T-helper 17 cell (primary cell): Measurements from ENCODE around the gene TOMT. TPM values are rescaled to one million over a fixed set of nuclear protein-coding genes. Genes with fewer than 3 reads are reported as not detected.
"Not testable (repeated sequence)": the region's sequence is repeated elsewhere in the genome, so short reads cannot be mapped to it uniquely, and the experiment has no call there.

Experiments
- ATAC-seq: fragments of 150-1000 bp; cut with Tn5 transposase; 2 replicates; pipeline ENCODE4 v1.10.0; 2021; ENCODE audit warnings: mild to moderate bottlenecking, moderate library complexity
- DNase-seq, 3 donors: peaks; one replicate each; pipeline versions ENCODE4 v3.0.0 to v3.0.0-alpha.2; 2020 to 2021
- H3K9me3 ChIP-seq: one replicate; pipeline ENCODE4 v1.7.0; 2013; ENCODE audit warnings: low read length, mild to moderate bottlenecking; ENCODE audit not compliant: control insufficient read depth, poor library complexity, severe bottlenecking
- H3K27ac Mint-ChIP-seq: one replicate; pipeline ENCODE4 v1.8.0; 2022; ENCODE audit warnings: mild to moderate bottlenecking, moderate library complexity, mixed read lengths
- H3K27me3 Mint-ChIP-seq: one replicate; pipeline ENCODE4 v1.8.0; 2022; ENCODE audit warnings: mixed read lengths
- H3K36me3 Mint-ChIP-seq: one replicate; pipeline ENCODE4 v1.8.0; 2022; ENCODE audit warnings: low read depth, mixed read lengths
- H3K4me1 Mint-ChIP-seq: one replicate; pipeline ENCODE4 v1.8.0; 2022; ENCODE audit warnings: mild to moderate bottlenecking, mixed read lengths
- H3K4me3 Mint-ChIP-seq: one replicate; pipeline ENCODE4 v1.8.0; 2022; ENCODE audit warnings: mild to moderate bottlenecking, moderate library complexity, mixed read lengths
- total RNA-seq, 4 donors: library from RNA in 2 of 4; stranded (reverse) in 2 of 4; gene quantifications; one replicate each; pipeline ENCODE4 v1.2.3 and lab custom pipeline; 2022 to 2026

TOMT gene
- total RNA-seq, 2 donors from 2014 or later, result not detected

- H3K27ac Mint-ChIP-seq, H3K4me3 Mint-ChIP-seq, DNase-seq, H3K4me1 Mint-ChIP-seq, H3K9me3 ChIP-seq, H3K36me3 Mint-ChIP-seq, ATAC-seq: not testable (repeated sequence)
- peaks cover 22% of the 10 kb centered on the region for H3K27me3 Mint-ChIP-seq
Observed at GRCh38 chr11:72142086-72142485, 36.4 kb downstream of the TOMT start.

GRCh38 chr11:72142543-72142942, 36.8 kb downstream of the TOMT start:
- not testable (repeated sequence) for ATAC-seq, H3K36me3 Mint-ChIP-seq, H3K27ac Mint-ChIP-seq, H3K4me3 Mint-ChIP-seq, H3K9me3 ChIP-seq, H3K4me1 Mint-ChIP-seq, DNase-seq
- peaks cover 22% of the 10 kb centered on the region for H3K27me3 Mint-ChIP-seq

DNA sequence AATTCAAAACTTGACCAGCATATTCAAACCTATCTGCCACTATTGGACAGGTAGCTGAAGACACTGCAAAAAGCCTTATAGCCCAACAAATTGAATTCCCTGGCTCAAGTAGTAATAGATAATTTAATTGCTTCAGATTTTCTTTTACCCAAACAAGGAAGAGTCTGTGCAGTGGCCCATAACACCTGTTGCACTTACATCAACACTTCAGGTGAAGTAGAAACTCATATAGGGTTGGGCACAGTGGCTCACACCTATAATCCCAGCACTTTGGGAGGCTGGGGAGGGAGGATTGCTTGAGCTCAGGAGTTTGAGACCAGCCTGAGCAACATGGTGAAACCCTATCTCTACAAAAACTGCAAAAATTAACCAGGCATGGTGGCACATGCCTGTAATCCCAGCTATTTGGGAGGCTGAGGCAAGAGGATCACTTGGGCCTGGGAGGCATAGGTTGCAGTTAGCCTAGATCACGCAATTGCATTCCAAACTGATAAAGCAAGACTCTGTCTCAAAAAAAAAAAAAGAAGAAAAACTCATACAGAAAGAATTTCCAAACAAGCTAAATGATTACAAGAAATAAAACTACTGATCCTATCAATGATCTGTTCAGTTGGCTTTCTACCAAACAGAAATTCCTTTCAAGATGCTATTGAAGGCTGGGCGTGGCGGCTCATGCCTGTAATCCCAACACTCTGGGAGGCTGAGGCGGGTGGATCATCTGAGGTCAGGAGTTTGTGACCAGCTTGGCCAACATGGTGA, 39.3 kb downstream of the TOMT start:
- Mint-ChIP-seq H3K36me3 (no peaks in the 10 kb centered on the region), H3K27ac (no peak overlapping the region), H3K4me3 (no peak overlapping the region), H3K4me1 (peaks cover 7% of the 10 kb centered on the region), H3K27me3 (peaks cover 18% of the 10 kb centered on the region)
- ATAC-seq (no peak), DNase-seq (no peak)
- H3K9me3 ChIP-seq, result peaks cover 3% of the 10 kb centered on the region

GRCh38 chr11:72146625-72147024, 40.9 kb downstream of the TOMT start:
- H3K27me3 Mint-ChIP-seq, result peaks cover 10% of the 10 kb centered on the region
- H3K4me3 Mint-ChIP-seq, result no peak overlapping the region
- no peak overlapping the region for H3K27ac Mint-ChIP-seq
- ATAC-seq (no peak), DNase-seq (no peak)
- no peaks in the 10 kb centered on the region for H3K36me3 Mint-ChIP-seq
- H3K9me3 ChIP-seq, result peaks cover 3% of the 10 kb centered on the region
- peaks cover 4% of the 10 kb centered on the region for H3K4me1 Mint-ChIP-seq

DNA sequence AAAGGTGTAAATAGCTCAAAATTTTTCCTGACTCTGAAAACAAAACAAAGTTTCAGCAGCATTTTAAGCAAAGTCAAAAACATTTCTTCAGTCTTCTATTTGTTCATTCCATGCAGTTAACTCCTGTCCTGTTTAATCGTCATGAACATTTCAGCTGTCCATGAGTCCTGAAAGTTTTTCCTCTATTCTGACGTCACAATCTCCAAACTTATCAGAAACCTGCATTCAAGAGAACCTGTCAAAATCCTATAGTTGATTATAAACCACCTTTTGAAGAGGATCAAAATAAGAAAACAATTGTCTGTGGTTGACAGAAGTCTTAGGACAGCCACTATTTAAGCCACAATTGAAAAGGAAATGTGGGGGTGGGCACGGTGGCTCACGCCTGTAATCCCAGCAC, 45.2 kb downstream of the TOMT start:
- no peaks in the 10 kb centered on the region for H3K9me3 ChIP-seq
- Mint-ChIP-seq H3K4me3 (no peak overlapping the region), H3K27ac (no peak overlapping the region), H3K4me1 (no peaks in the 10 kb centered on the region), H3K36me3 (no peaks in the 10 kb centered on the region), H3K27me3 (peaks cover 26% of the 10 kb centered on the region)
- DNase-seq (no peak), ATAC-seq (no peak)

GRCh38 chr11:72153874-72154273, 48.1 kb downstream of the TOMT start:
- H3K4me3 Mint-ChIP-seq, H3K27ac Mint-ChIP-seq, H3K36me3 Mint-ChIP-seq, DNase-seq, ATAC-seq, H3K9me3 ChIP-seq, H3K4me1 Mint-ChIP-seq: not testable (repeated sequence)
- peaks cover 33% of the 10 kb centered on the region for H3K27me3 Mint-ChIP-seq

DNA sequence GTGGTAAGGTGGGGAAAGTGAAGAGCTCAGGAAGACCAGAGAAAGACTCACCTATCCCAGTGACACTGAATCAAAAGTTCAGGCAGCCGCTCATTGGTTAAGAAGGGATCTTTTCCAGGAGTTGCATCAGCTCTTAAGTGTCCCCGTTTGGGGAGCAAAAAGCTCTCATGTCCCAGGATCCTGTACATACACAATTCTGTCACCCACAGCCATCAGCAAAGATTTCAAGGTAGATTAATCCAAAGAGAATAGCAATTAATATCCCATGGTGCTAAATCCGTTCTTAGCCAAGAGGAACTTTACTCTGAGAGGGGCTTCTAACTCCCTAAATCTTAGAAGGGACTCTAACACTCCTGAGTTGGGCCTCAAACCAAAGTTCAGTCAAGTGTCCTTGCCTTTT, 49.1 kb downstream of the TOMT start:
- no peak for ATAC-seq
- H3K9me3 ChIP-seq, result no peaks in the 10 kb centered on the region
- Mint-ChIP-seq H3K4me1 (no peaks in the 10 kb centered on the region), H3K4me3 (no peak overlapping the region), H3K27me3 (peaks cover 42% of the 10 kb centered on the region), H3K36me3 (peaks cover 2% of the 10 kb centered on the region), H3K27ac (no peak overlapping the region)
- DNase-seq, result no peak

- ATAC-seq (no peak), DNase-seq (no peak)
- Mint-ChIP-seq H3K4me3 (no peak overlapping the region), H3K27me3 (peaks cover 45% of the 10 kb centered on the region), H3K36me3 (peaks cover 2% of the 10 kb centered on the region), H3K27ac (no peak overlapping the region), H3K4me1 (no peaks in the 10 kb centered on the region)
- H3K9me3 ChIP-seq, result no peaks in the 10 kb centered on the region
Observed at GRCh38 chr11:72155751-72156150, 50.0 kb downstream of the TOMT start.

GRCh38 chr11:72157131-72157530, 51.4 kb downstream of the TOMT start:
- no peak overlapping the region for H3K27ac Mint-ChIP-seq
- H3K36me3 Mint-ChIP-seq, result peaks cover 4% of the 10 kb centered on the region
- H3K9me3 ChIP-seq, result no peaks in the 10 kb centered on the region
- ATAC-seq (no peak), DNase-seq (no peak)
- peaks cover 53% of the 10 kb centered on the region for H3K27me3 Mint-ChIP-seq
- peaks cover 2% of the 10 kb centered on the region for H3K4me1 Mint-ChIP-seq
- H3K4me3 Mint-ChIP-seq, result no peak overlapping the region

Other genes with a start within 250 kb of the TOMT start
- gene DEFB131B, start 227.5 kb upstream of the TOMT start, total RNA-seq, result not detected
- 10 to 100 TPM; 16.4 to 16.6 TPM for gene XNDC1N, start 177.3 kb upstream of the TOMT start, total RNA-seq
- gene RNF121, start 176.9 kb upstream of the TOMT start, total RNA-seq, result 10 to 100 TPM; 15.7 to 23.4 TPM
- gene IL18BP, start 107.0 kb upstream of the TOMT start, total RNA-seq, result 10 to 100 TPM; 25.7 to 28.0 TPM
- gene NUMA1, start 25.4 kb upstream of the TOMT start, total RNA-seq, result 100 to 1,000 TPM; 207 to 208 TPM
- 1 to 10 TPM in 1 of 2 donors, under 1 TPM in 1; 0.75 to 4.5 TPM for gene LRRC51, start 25.1 kb upstream of the TOMT start, total RNA-seq
- gene LAMTOR1, start 2.6 kb upstream of the TOMT start, total RNA-seq, result 10 to 100 TPM; 43.7 to 74.6 TPM
- 10 to 100 TPM; 47.0 to 54.6 TPM for gene ANAPC15, start 6.8 kb downstream of the TOMT start, total RNA-seq
- under 1 TPM in 1 of 2 donors, not detected in 1; 0.44 TPM for gene FOLR3, start 29.8 kb downstream of the TOMT start, total RNA-seq
- gene FOLR1, start 86.2 kb downstream of the TOMT start, total RNA-seq, result not detected
- gene FOLR2, start 110.9 kb downstream of the TOMT start, total RNA-seq, result not detected
- 100 to 1,000 TPM; 102 to 108 TPM for gene INPPL1, start 118.8 kb downstream of the TOMT start, total RNA-seq
- not detected for gene PHOX2A, start 138.3 kb downstream of the TOMT start, total RNA-seq